Tibial artery (tissue), 4 donors: Measurements from ENCODE around the gene F2RL2.

Experiments
- DNase-seq, 2 donors: peaks; one replicate each; pipeline ENCODE4 v3.0.0-alpha.2; 2019
- H3K27ac ChIP-seq, 2 donors: fragments of 200-600 bp; sonication (generic) in 1 of 2; 1 replicate in 1 of 2; 2 replicates in 1 of 2; pipeline ENCODE4 v1.5.1; 2018 to 2019; ENCODE audit warnings: mild to moderate bottlenecking in 1 of 2
- H3K27me3 ChIP-seq, 2 donors: fragments of 200-600 bp; sonication (generic) in 1 of 2; one replicate each; pipeline versions ENCODE4 v1.5.1 to v1.6.0; 2016 to 2019
- H3K36me3 ChIP-seq, 3 donors: fragments of 200-600 bp; sonication (generic) in 2 of 3; one replicate each; pipeline ENCODE4 v1.5.1; 2016 to 2019; ENCODE audit warnings: mild to moderate bottlenecking in 2 of 3
- H3K4me1 ChIP-seq, 4 donors: fragments of 200-600 bp; sonication (generic) in 2 of 4; 1 replicate in 3 of 4; 2 replicates in 1 of 4; pipeline ENCODE4 v1.5.1; 2016 to 2019
- H3K4me3 ChIP-seq, 2 donors: fragments of 200-600 bp; sonication (generic) in 1 of 2; 1 replicate in 1 of 2; 2 replicates in 1 of 2; pipeline ENCODE4 v1.5.1; 2018 to 2019; ENCODE audit warnings: mild to moderate bottlenecking in 2 of 2
- H3K9me3 ChIP-seq, 3 donors: fragments of 200-600 bp; sonication (generic) in 1 of 3; one replicate each; pipeline ENCODE4 v1.5.1; 2016 to 2019
- CTCF ChIP-seq, 2 experiments: fragments of 200-600 bp in 1 of 2; fragments of 450-650 bp in 1 of 2; IDR thresholded peaks; one replicate each; pipeline ENCODE4 v1.5.1; 2017 to 2019; ENCODE audit warnings: antibody characterized with exemption in 2 of 2, mild to moderate bottlenecking in 1 of 2, moderate library complexity in 1 of 2
- intact Hi-C: fragments of 100-400 bp; cut with DNase I; formaldehyde crosslinking; loops from one replicate; pipeline ENCODE4 v1.15.0; 2023; ENCODE audit warnings: low total_unique reads

Gene F2RL2

DNA sequence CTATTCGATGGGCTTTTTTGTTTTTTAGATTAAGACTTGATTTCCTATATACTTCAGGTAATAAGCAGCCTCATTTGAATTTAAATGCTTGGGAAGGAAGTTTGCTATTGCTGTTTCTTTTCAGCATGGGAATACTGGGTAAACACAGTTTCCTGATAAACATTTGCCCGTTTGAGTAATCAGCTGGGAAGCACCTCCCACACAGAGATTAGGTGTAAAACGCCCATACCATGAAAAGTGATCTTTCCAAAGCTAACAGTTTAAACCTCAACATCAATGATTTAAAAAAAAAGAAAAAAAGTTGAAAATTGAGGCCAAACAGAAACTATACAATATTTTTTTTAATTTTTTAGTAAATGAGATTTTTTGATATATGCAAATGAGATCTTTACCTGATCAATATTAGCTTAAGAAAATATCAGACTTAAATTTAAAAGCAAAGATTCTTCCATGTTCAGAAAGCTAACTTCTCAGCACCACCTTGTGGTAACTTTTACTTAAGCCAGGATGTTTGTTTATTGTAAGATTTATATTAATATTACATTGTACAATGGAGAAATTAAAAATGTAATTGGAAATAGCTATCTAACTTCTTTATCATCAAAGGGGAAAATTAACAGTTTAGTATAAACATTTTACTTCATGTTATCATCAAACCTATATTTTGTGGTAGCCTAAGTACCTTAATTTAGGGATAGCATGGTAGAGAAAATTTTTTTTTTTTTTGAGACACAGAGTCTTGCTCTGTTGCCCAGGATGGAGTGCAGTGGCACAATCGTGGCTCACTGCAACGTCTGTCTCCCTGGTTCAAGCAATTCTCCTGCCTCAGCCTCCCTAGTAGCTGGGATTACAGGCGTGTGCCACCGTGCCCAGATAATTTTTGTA, 39.8 kb downstream of the F2RL2 start:
- DNase-seq: no peak
- TF ChIP-seq CTCF (IDR thresholded peaks at IDR 0.05): no peak
- Histone ChIP-seq H3K4me3 (no peak overlapping the region), H3K27me3 (no peaks in the 10 kb centered on the region), H3K27ac (no peak overlapping the region), H3K36me3 (no peaks in the 10 kb centered on the region), H3K9me3 (no peaks in the 10 kb centered on the region), H3K4me1 (no peaks in the 10 kb centered on the region)
- intact Hi-C loops: no loop called here

DNA sequence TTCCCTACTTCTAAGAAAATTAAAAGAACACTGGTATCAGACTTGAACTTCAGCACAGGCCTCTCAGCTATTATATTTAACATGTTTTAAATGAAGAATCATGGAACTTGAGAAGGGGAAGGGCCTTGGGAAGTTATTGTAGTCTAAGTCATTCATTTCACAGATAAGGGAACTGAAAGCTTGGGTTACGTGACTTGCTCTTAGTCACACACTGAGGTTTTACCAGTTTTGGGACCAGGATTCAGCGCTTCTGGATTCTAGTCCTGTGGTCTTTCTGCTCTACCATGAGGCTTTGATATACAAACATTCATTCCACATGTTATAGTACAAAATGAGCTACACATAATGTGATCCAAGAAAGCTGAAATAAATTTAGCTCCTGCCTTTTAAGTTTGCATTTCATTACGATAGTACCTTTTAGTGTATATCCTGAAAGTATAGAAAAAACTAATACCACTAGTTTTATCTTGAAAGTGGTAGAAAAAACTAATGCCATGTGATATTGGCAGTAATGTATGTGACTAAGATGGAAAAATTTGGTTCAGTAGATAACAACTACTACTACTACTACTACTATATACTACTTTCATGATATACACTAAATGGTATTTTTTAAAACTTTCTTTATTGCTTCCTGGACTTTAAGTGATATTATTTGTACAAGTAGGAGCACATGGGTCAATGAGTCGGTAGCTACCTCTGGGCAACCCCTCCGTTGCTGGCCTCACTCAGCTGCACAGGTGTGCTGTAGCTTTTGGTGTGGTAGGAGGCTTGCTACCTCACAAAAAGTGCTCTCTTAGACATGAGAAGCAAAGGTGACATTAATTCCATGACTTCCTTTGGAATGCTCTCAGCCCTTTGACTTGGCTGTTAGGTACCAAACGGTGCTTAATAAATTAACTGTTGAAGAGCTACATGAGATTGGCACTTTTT, 40.7 kb downstream of the F2RL2 start:
- H3K27ac ChIP-seq: no peak overlapping the region
- DNase-seq: no peak

GRCh38 chr5:76580981-76581380, 42.2 kb downstream of the F2RL2 start:
- no peak for TF ChIP-seq CTCF (IDR thresholded peaks at IDR 0.05)
- intact Hi-C loops: no loop called here
- H3K27me3 ChIP-seq: no peaks in the 10 kb centered on the region
- no peak overlapping the region for H3K4me3 ChIP-seq
- DNase-seq: no peak
- no peaks in the 10 kb centered on the region for H3K36me3 ChIP-seq
- H3K9me3 ChIP-seq: no peaks in the 10 kb centered on the region
- no peak overlapping the region for H3K27ac ChIP-seq
- H3K4me1 ChIP-seq: no peaks in the 10 kb centered on the region

More for the DNA sequence above, 40.7 kb downstream of the F2RL2 start:
- TF ChIP-seq CTCF (IDR thresholded peaks at IDR 0.05): no peak
- no peaks in the 10 kb centered on the region for H3K27me3 ChIP-seq
- no peaks in the 10 kb centered on the region for H3K9me3 ChIP-seq
- H3K4me3 ChIP-seq: no peak overlapping the region
- H3K4me1 ChIP-seq: no peaks in the 10 kb centered on the region
- intact Hi-C loops: no loop called here
- H3K36me3 ChIP-seq: no peaks in the 10 kb centered on the region

- Histone ChIP-seq H3K9me3 (no peaks in the 10 kb centered on the region), H3K27ac (no peak overlapping the region), H3K4me3 (no peak overlapping the region), H3K4me1 (no peaks in the 10 kb centered on the region), H3K27me3 (no peaks in the 10 kb centered on the region), H3K36me3 (no peaks in the 10 kb centered on the region)
- no peak for DNase-seq
- intact Hi-C loops: no loop called here
- TF ChIP-seq CTCF (IDR thresholded peaks at IDR 0.05): no peak
These were observed 43.9 kb downstream of the F2RL2 start for GRCh38 chr5:76579166-76579937.

DNA sequence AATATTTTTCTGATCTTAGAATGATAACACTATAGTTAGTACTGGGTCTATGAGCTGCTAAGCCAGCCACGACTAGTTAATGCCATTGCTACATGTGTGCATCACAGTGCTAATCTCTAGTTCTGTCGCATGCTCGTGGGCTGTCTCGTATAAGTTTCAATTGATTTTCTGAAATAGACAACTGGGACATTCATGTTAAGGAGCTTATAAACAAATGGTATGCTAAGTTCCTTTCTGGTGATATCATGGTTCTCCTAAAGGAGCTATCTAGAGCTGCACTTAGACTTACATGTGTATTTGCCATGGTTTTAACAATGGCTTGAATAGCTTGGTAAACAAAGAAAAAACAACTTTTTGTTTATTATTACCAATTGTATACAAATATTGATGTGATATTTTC, 46.2 kb downstream of the F2RL2 start:
- H3K27ac ChIP-seq: no peak overlapping the region
- TF ChIP-seq CTCF (IDR thresholded peaks at IDR 0.05): no peak
- no peak overlapping the region for H3K4me3 ChIP-seq
- H3K36me3 ChIP-seq: no peaks in the 10 kb centered on the region
- H3K27me3 ChIP-seq: peaks cover 0 to 2% of the 10 kb centered on the region in 2 donors
- DNase-seq: no peak
- no peaks in the 10 kb centered on the region for H3K4me1 ChIP-seq
- intact Hi-C loops: no loop called here
- H3K9me3 ChIP-seq: no peaks in the 10 kb centered on the region
